OCI-M2 (cell line): ENCODE results near the gene INA.
A peak's percentile ranks its signal among the peaks of the same experiment; 100 is the strongest.
"Not testable (repeated sequence)": the region's sequence is repeated elsewhere in the genome, so short reads cannot be mapped to it uniquely, and the experiment has no call there.

ENCODE experiments used
- DNase-seq: peaks from one replicate; lab custom pipeline; 2025; ENCODE audit not compliant: unreplicated experiment; lab: John Stamatoyannopoulos, UW

INA gene

GRCh38 chr10:103276896-103277712, at the start of gene INA:
INA (plus strand) TSS chr10:103277138; CDS start chr10:103277212, 74 bp downstream.
- DNase-seq = no peak

GRCh38 chr10:103227416-103227815, 49.5 kb upstream of the INA start:
- DNase-seq = no peak

GRCh38 chr10:103231047-103231551, 45.8 kb upstream of the INA start:
- DNase-seq = no peak

DNA sequence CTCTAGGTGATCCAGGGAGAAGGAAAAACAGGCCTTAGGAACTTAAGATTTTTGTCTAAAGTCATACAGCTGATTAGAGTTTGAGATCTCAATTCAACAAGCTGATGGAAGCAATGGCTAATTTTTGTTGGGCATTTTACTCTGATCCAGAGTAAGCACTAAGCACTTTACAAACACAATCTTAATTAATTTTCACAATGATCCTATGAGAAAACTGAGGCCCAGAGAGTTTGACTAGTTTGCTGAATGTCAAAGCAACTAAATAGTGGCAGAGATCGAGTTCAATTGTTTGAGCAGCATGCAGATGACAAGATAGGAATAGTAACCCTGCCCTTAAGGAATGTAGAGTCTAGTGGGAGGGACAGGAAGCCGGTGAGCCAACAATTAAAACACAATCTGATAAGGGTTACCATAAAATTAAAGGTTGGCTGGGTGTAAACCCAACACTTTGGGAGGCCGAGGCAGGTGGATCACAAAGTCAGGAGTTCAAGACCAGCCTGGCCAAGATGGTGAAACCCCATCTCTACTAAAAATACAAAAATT, 44.7 kb upstream of the INA start:
- no peak for DNase-seq

DNA sequence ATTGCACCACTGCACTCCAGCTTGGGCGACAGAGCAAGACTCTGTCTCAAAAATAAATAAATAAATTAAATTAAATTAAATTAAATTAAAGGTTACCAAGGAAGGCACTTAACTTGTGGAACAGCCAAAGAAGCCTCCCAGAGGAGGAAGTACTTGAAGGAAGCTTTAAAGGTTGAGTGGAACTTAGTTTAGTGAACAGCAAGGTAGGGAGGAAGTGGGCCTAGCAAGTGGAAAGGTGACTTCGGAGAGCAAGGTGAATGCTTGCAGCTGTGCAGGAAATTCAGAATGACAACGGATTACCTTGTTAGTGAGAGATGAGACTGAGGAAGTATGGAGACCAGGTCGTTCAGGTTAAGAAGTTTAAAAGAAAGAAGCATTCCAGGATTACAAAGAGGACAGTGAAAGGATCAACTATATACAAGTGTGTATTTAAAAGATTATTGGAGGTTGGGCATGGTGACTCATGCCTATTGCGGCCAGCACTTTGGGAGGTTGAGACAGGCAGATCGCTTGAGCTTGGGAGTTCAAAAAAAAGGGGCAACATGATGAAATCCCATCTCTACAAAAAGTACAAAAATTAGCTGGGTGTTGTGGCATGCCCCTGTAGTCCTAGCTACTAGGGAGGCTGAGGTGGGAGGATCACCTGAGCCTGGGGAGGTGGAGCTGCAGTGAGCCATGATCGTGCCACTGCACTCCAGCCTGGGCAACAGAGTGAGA, 44.0 kb upstream of the INA start:
- DNase-seq = no peak

GRCh38 chr10:103235775-103236174, 41.2 kb upstream of the INA start:
- no peak for DNase-seq

- DNase-seq = no peak
Observed at GRCh38 chr10:103238506-103239252, 38.3 kb upstream of the INA start.

DNA sequence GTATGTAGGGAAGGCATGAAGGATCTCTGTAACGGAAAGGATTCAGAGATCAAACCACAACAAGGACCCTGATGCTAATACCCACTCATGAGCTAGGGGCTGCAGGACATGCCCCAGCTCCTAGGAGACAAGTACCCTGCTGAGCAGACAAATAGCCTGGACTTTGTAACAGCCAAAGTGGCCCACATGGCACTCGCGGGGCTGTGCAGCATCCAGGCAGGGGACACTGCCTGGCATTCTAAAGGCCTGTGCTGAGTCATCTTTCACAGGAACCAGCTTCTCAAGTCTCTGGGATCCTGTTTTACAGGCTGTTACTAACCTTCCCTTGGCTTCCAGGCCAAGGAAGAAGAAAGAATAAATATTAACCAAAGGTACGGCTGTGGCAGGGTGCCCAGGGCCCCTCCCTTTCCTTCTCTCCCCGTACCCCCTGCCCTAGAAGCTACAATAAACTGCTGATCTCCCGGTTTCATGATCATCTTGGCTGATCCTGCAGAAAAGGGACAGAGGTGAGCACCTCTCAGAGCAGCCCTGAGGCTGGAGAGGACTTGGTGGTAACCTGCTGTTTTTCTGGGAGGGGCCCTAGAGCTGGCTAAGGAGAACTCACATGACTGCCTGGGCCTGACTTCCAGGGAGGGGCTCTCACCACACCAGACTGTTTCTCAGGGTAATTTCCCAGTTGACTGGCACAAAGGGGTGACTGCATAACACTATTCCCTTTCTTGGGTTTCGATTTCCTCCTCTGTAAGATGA, 35.5 kb upstream of the INA start:
- DNase-seq = no peak

- DNase-seq = no peak
Observed at GRCh38 chr10:103244666-103245271, 32.2 kb upstream of the INA start.

- not testable (repeated sequence) for DNase-seq
Observed at GRCh38 chr10:103245587-103245986, 31.4 kb upstream of the INA start, which contains the start of gene RPEL1. RPEL1 (plus strand) TSS chr10:103245887; CDS start chr10:103245997, 110 bp downstream.

- DNase-seq = no peak
Observed at GRCh38 chr10:103246324-103246723, 30.6 kb upstream of the INA start.

GRCh38 chr10:103254113-103254512, 22.8 kb upstream of the INA start:
- no peak for DNase-seq

- DNase-seq = no peak
Observed at GRCh38 chr10:103254538-103255325, 22.2 kb upstream of the INA start.

- DNase-seq = no peak
Observed at GRCh38 chr10:103256613-103257012, 20.3 kb upstream of the INA start.

GRCh38 chr10:103257812-103258211, 19.1 kb upstream of the INA start:
- no peak for DNase-seq

- not testable (repeated sequence) for DNase-seq
Observed at GRCh38 chr10:103258928-103259327, 18.0 kb upstream of the INA start.

GRCh38 chr10:103259989-103260388, 16.9 kb upstream of the INA start:
- no peak for DNase-seq

DNA sequence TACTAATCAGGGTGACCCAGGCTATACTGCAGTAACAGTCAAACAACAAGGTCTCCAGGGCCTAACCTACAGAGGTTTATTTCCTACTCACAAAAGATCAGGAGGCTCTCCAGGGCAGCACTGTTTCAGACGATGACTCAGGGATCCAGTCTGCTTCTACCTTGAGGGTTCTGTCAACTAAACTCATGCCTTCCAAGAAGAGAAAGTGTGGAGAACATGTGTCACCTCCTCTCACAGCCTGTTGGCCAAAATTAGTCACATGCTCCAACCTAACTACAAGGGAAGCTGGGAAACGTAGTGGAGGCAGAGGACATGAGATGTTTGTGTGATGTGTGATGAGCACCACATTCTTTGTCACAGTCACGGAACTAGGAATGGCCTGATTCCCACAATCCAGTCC, 14.7 kb upstream of the INA start:
- DNase-seq = no peak

DNA sequence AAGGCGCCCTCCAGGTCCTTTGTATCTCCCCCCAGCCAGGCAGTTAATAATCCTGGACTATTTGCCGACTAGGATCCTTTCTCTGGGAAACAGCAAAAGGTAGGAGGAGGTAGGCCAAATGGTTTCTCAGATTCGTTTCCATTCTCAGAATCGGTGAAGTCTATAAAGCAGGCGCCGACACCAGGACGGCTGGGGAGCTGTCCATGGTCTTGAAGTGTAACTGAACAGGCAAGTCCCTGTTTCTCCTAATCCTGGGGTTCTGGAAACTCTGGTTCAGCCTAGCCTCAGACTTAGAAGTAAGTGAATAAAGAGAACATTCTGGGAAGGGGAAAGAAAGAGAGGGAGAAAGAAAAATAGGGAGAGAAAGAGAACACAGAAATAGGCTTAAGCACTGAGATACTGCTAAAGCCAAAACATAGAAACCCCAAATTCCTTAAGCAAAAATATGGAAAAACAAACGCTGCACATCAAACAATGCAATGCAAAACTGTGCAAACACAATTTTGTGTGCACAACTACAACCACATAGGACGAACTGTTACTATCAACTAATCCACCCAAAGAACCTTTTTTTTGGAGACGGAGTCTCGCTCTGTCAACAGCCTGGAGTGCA, 11.1 kb upstream of the INA start:
- peak; percentile 48 for DNase-seq
